Mesenchymal stem cell (in vitro differentiated cells and primary cell): ENCODE data around the gene NUCB2.

Experiments used
- DNase-seq: peaks from one replicate; pipeline ENCODE4 v3.0.0-alpha.2; 2013
- H2AFZ ChIP-seq: one replicate; pipeline ENCODE4 v1.6.1; 2013; ENCODE audit warnings: low read depth, mild to moderate bottlenecking, control low read depth, inconsistent platforms, low read length, moderate library complexity
- H2AK5ac ChIP-seq: 2 replicates; pipeline ENCODE4 v1.6.1; 2013; ENCODE audit warnings: low read length, moderate library complexity, mild to moderate bottlenecking, inconsistent platforms; ENCODE audit not compliant: severe bottlenecking
- H2BK120ac ChIP-seq: one replicate; pipeline ENCODE4 v1.6.1; 2013; ENCODE audit warnings: low read depth, mild to moderate bottlenecking, inconsistent platforms, low read length, moderate library complexity
- H2BK12ac ChIP-seq, 2 experiments: one replicate each; pipeline ENCODE4 v1.6.1; 2013; ENCODE audit warnings: inconsistent platforms in 2 of 2, low read length in 2 of 2, mild to moderate bottlenecking in 2 of 2, moderate library complexity in 2 of 2, control low read depth in 1 of 2
- H2BK15ac ChIP-seq: one replicate; pipeline ENCODE4 v1.6.1; 2013; ENCODE audit warnings: mild to moderate bottlenecking, low read depth, inconsistent platforms; ENCODE audit not compliant: poor library complexity, severe bottlenecking
- H2BK5ac ChIP-seq: 2 replicates; pipeline ENCODE4 v1.6.1; 2013; ENCODE audit warnings: low read depth, mild to moderate bottlenecking, low read length, control low read depth, inconsistent platforms; ENCODE audit not compliant: poor library complexity, severe bottlenecking
- H3K14ac ChIP-seq, 2 experiments: one replicate each; pipeline ENCODE4 v1.6.1; 2013; ENCODE audit warnings: inconsistent platforms in 2 of 2, low read length in 2 of 2, control low read depth in 1 of 2, mild to moderate bottlenecking in 1 of 2, moderate library complexity in 1 of 2
- H3K18ac ChIP-seq, 2 experiments: one replicate each; pipeline ENCODE4 v1.6.1; 2013; ENCODE audit warnings: inconsistent platforms in 2 of 2, low read length in 2 of 2, control low read depth in 1 of 2, low read depth in 1 of 2, mild to moderate bottlenecking in 1 of 2
- H3K23ac ChIP-seq, 2 experiments: one replicate each; pipeline ENCODE4 v1.6.1; 2013; ENCODE audit warnings: inconsistent platforms in 2 of 2, low read length in 2 of 2, mild to moderate bottlenecking in 2 of 2, moderate library complexity in 2 of 2, control low read depth in 1 of 2
- H3K27ac ChIP-seq: 2 replicates; pipeline ENCODE4 v1.5.1; 2013; ENCODE audit warnings: mild to moderate bottlenecking, moderate library complexity, low read length, control low read depth, inconsistent platforms; ENCODE audit not compliant: poor library complexity, severe bottlenecking
- H3K27me3 ChIP-seq, 2 experiments: 2 replicates each; pipeline versions ENCODE4 v1.6.1 to v1.7.0; 2013; ENCODE audit warnings: low read length in 2 of 2, mild to moderate bottlenecking in 2 of 2, moderate library complexity in 2 of 2, control low read depth in 1 of 2, inconsistent platforms in 1 of 2; ENCODE audit not compliant: control insufficient read depth in 1 of 2, insufficient read depth in 1 of 2
- H3K36me3 ChIP-seq, 2 experiments: 2 replicates each; pipeline versions ENCODE4 v1.6.1 to v1.7.0; 2013; ENCODE audit warnings: low read length in 2 of 2, control low read depth in 1 of 2, inconsistent platforms in 1 of 2, low read depth in 1 of 2, mild to moderate bottlenecking in 1 of 2; ENCODE audit not compliant: insufficient read depth in 2 of 2, control insufficient read depth in 1 of 2
- H3K4ac ChIP-seq, 2 experiments: one replicate each; pipeline ENCODE4 v1.6.1; 2013; ENCODE audit warnings: inconsistent platforms in 2 of 2, low read length in 2 of 2, mild to moderate bottlenecking in 2 of 2, moderate library complexity in 2 of 2, control low read depth in 1 of 2, low read depth in 1 of 2
- H3K4me1 ChIP-seq: 2 replicates; pipeline ENCODE4 v1.6.1; 2013; ENCODE audit warnings: low read depth, low read length, control low read depth; ENCODE audit not compliant: control insufficient read depth, insufficient read depth
- H3K4me2 ChIP-seq: 2 replicates; pipeline ENCODE4 v1.6.1; 2013; ENCODE audit warnings: low read length, mild to moderate bottlenecking, inconsistent platforms; ENCODE audit not compliant: poor library complexity, severe bottlenecking
- H3K4me3 ChIP-seq, 2 experiments: 2 replicates each; pipeline versions ENCODE4 v1.5.1 to v1.7.0; 2013; ENCODE audit warnings: low read length in 2 of 2, mild to moderate bottlenecking in 2 of 2, control low read depth in 1 of 2, low read depth in 1 of 2; ENCODE audit not compliant: insufficient read depth in 1 of 2
- H3K79me1 ChIP-seq: replicated peaks from 2 replicates; pipeline ENCODE4 v1.6.1; 2013; ENCODE audit warnings: mild to moderate bottlenecking, control low read depth, low read length, inconsistent platforms; ENCODE audit not compliant: poor library complexity, severe bottlenecking
- H3K9ac ChIP-seq: 2 replicates; pipeline ENCODE4 v1.7.0; 2013; ENCODE audit warnings: mild to moderate bottlenecking, low read length, moderate library complexity
- H3K9me3 ChIP-seq: 2 replicates; pipeline ENCODE4 v1.7.0; 2013; ENCODE audit warnings: mild to moderate bottlenecking, low read length; ENCODE audit not compliant: control insufficient read depth
- H4K8ac ChIP-seq: one replicate; pipeline ENCODE4 v1.6.1; 2013; ENCODE audit warnings: inconsistent platforms, mild to moderate bottlenecking, low read length, moderate library complexity
- H4K91ac ChIP-seq: one replicate; pipeline ENCODE4 v1.6.1; 2013; ENCODE audit warnings: mild to moderate bottlenecking, low read length, inconsistent platforms
- WGBS: methylation state at CpG from one replicate; pipeline ENCODE4 v1.1.7; 2013; ENCODE audit warnings: mixed read lengths; 5-methylcytosine and 5-hydroxymethylcytosine counted together

Gene NUCB2

GRCh38 chr11:17378655-17379054 lies 102.1 kb downstream of the NUCB2 start:
- no peak overlapping the region for H2BK120ac ChIP-seq
- H2BK12ac ChIP-seq: no peak overlapping the region
- H3K9me3 ChIP-seq: peaks cover 8% of the 10 kb centered on the region
- H3K4me3 ChIP-seq: no peak overlapping the region
- no peak overlapping the region for H2AK5ac ChIP-seq
- DNase-seq: no peak
- no peak overlapping the region for H3K4ac ChIP-seq
- no peak overlapping the region for H3K18ac ChIP-seq
- H3K79me1 ChIP-seq: no peaks in the 10 kb centered on the region
- no peak overlapping the region for H3K9ac ChIP-seq
- H3K27me3 ChIP-seq: no peaks in the 10 kb centered on the region
- peaks cover 0 to 57% of the 10 kb centered on the region in 2 experiments for H3K36me3 ChIP-seq
- no peak overlapping the region for H3K14ac ChIP-seq
- H4K91ac ChIP-seq: no peak overlapping the region
- no peak overlapping the region for H3K23ac ChIP-seq
- H3K4me2 ChIP-seq: no peak overlapping the region
- H3K27ac ChIP-seq: no peak overlapping the region
- H2AFZ ChIP-seq: no peak overlapping the region
- H3K4me1 ChIP-seq: no peaks in the 10 kb centered on the region
- WGBS: 100% methylated on average over 1 of the region's 2 CpGs
- no peak overlapping the region for H4K8ac ChIP-seq
- no peak overlapping the region for H2BK15ac ChIP-seq
- no peak overlapping the region for H2BK5ac ChIP-seq

- Histone ChIP-seq H3K14ac (no peak overlapping the region), H3K27ac (no peak overlapping the region), H2AK5ac (no peak overlapping the region), H3K23ac (no peak overlapping the region), H3K9me3 (no peaks in the 10 kb centered on the region), H2BK5ac (no peak overlapping the region), H3K4ac (no peak overlapping the region), H3K4me2 (no peak overlapping the region), H3K4me1 (no peaks in the 10 kb centered on the region), H3K18ac (no peak overlapping the region), H2AFZ (no peak overlapping the region), H2BK15ac (no peak overlapping the region), H3K9ac (no peak overlapping the region), H4K8ac (no peak overlapping the region), H3K4me3 (no peak overlapping the region), H3K27me3 (no peaks in the 10 kb centered on the region), H2BK12ac (no peak overlapping the region), H4K91ac (no peak overlapping the region), H2BK120ac (no peak overlapping the region), H3K36me3 (peaks cover 0 to 48% of the 10 kb centered on the region in 2 experiments), H3K79me1 (no peaks in the 10 kb centered on the region)
- WGBS: 87% methylated on average over 5 of the region's 7 CpGs
- no peak for DNase-seq
Observed at GRCh38 chr11:17379383-17380180, 103.0 kb downstream of the NUCB2 start.

GRCh38 chr11:17381156-17381555 lies 104.6 kb downstream of the NUCB2 start:
- no peaks in the 10 kb centered on the region for H3K4me1 ChIP-seq
- H2BK5ac ChIP-seq: no peak overlapping the region
- H3K18ac ChIP-seq: no peak overlapping the region
- H2AFZ ChIP-seq: no peak overlapping the region
- no peak overlapping the region for H3K14ac ChIP-seq
- no peak overlapping the region for H2BK120ac ChIP-seq
- no peaks in the 10 kb centered on the region for H3K79me1 ChIP-seq
- H4K91ac ChIP-seq: no peak overlapping the region
- H3K4me2 ChIP-seq: no peak overlapping the region
- no peak overlapping the region for H3K9ac ChIP-seq
- no peak overlapping the region for H2BK12ac ChIP-seq
- no peak overlapping the region for H3K27ac ChIP-seq
- H3K36me3 ChIP-seq: peaks cover 0 to 32% of the 10 kb centered on the region in 2 experiments
- no peak overlapping the region for H3K4me3 ChIP-seq
- H2AK5ac ChIP-seq: no peak overlapping the region
- no peaks in the 10 kb centered on the region for H3K9me3 ChIP-seq
- H4K8ac ChIP-seq: no peak overlapping the region
- DNase-seq: no peak
- H3K4ac ChIP-seq: no peak overlapping the region
- peaks cover 11 to 15% of the 10 kb centered on the region in 2 experiments for H3K27me3 ChIP-seq
- no peak overlapping the region for H2BK15ac ChIP-seq
- 62% methylated on average over 4 of the region's 4 CpGs for WGBS
- H3K23ac ChIP-seq: no peak overlapping the region
